A549 (cell line): ENCODE data around the gene EYA2. TPM values are rescaled to one million over a fixed set of nuclear protein-coding genes. Genes with fewer than 3 reads are reported as not detected.

Experiments used
- ATAC-seq, 2 experiments: fragments of 200-7000 bp in 1 of 2; fragments of >200 bp in 1 of 2; cut with Nextera tagmentation in 1 of 2; cut with Tn5 transposase in 1 of 2; 3 replicates each; pipeline versions ENCODE4 v1.8.0 to v1.9.1; 2018 to 2020; ENCODE audit warnings: mild to moderate bottlenecking in 1 of 2, moderate library complexity in 1 of 2
- CTCF ChIA-PET: fragments of 300-600 bp; sonication (Branson Sonifier 250); formaldehyde crosslinking; extraction: SDS; loops from one replicate; lab custom pipeline; 2021; ENCODE audit warnings: antibody characterized with exemption, inconsistent platforms; lab: Yijun Ruan, JAX
- POLR2A ChIA-PET: fragments of 350-600 bp; formaldehyde crosslinking; extraction: SDS; loops from one replicate; lab custom pipeline; 2021; ENCODE audit warnings: antibody characterized with exemption, inconsistent platforms; lab: Yijun Ruan, JAX
- DNase-seq, 2 experiments: peaks; one replicate each; pipeline versions ENCODE4 v3.0.0 to v3.0.0-alpha.2; 2011 to 2016; ENCODE audit warnings: low read depth in 1 of 2, low spot score in 1 of 2
- FAIRE-seq: peaks from 2 replicates; lab custom pipeline; 2011; peaks lifted over from hg19 to GRCh38; lab: Jason Lieb, UNC
- H3K27ac ChIP-seq, 2 experiments: fragments of >200 bp; sonication (Bioruptor Twin); formaldehyde crosslinking; 3 replicates each; pipeline ENCODE4 v1.5.1; 2016 to 2017
- H3K4me1 ChIP-seq: fragments of >200 bp; sonication (Bioruptor Twin); formaldehyde crosslinking; 3 replicates; pipeline ENCODE4 v1.6.1; 2016
- H3K4me2 ChIP-seq: fragments of >200 bp; sonication (Bioruptor Twin); formaldehyde crosslinking; 3 replicates; pipeline ENCODE4 v1.6.1; 2016
- H3K4me3 ChIP-seq: fragments of >200 bp; sonication (Bioruptor Twin); formaldehyde crosslinking; 3 replicates; pipeline ENCODE4 v1.5.1; 2016
- H3K9me3 ChIP-seq: fragments of >200 bp; sonication (Bioruptor Twin); formaldehyde crosslinking; 3 replicates; pipeline ENCODE4 v1.6.1; 2016
- BHLHE40 ChIP-seq: IDR thresholded peaks from 2 replicates; pipeline ENCODE4 v1.6.1; 2012; ENCODE audit warnings: low read depth, low read length, inconsistent platforms
- CBX2 ChIP-seq: fragments of 200-600 bp; sonication (generic); IDR thresholded peaks from 2 replicates; pipeline ENCODE4 v1.6.1; 2016; ENCODE audit warnings: low read depth, mild to moderate bottlenecking, borderline replicate concordance
- CHD2 ChIP-seq: fragments of 150-350 bp; IDR thresholded peaks from 2 replicates; pipeline ENCODE4 v1.6.1; 2014; ENCODE audit warnings: low read length; ENCODE audit not compliant: partially characterized antibody
- CTCF ChIP-seq: fragments of >200 bp; sonication (Bioruptor Twin); formaldehyde crosslinking; IDR thresholded peaks from 3 replicates; pipeline ENCODE4 v1.5.1; 2016
- EHF ChIP-seq: fragments of 250-450 bp; sonication (Bioruptor Pico); IDR thresholded peaks from 2 replicates; pipeline ENCODE4 v1.5.0; 2020; ENCODE audit warnings: mild to moderate bottlenecking
- EHMT2 ChIP-seq: fragments of 200-600 bp; sonication (generic); IDR thresholded peaks from 2 replicates; pipeline ENCODE4 v1.6.1; 2016; ENCODE audit warnings: antibody characterized with exemption, low read depth, mild to moderate bottlenecking, moderate library complexity
- HOXB13 ChIP-seq: fragments of 250-450 bp; sonication (Bioruptor Pico); IDR thresholded peaks from 2 replicates; pipeline ENCODE4 v1.5.0; 2020; ENCODE audit warnings: low read depth, mild to moderate bottlenecking, moderate library complexity
- HOXB5 ChIP-seq: fragments of 250-450 bp; sonication (Bioruptor Pico); IDR thresholded peaks from 2 replicates; pipeline ENCODE4 v1.5.0; 2020; ENCODE audit warnings: mild to moderate bottlenecking, moderate library complexity
- KDM5A ChIP-seq: fragments of 200-600 bp; sonication (generic); IDR thresholded peaks from 2 replicates; pipeline ENCODE4 v1.6.1; 2016; ENCODE audit warnings: antibody characterized with exemption, mild to moderate bottlenecking
- MAFK ChIP-seq: fragments of 450-650 bp; IDR thresholded peaks from 2 replicates; pipeline ENCODE4 v1.6.1; 2014; ENCODE audit not compliant: partially characterized antibody
- POLR2A ChIP-seq: IDR thresholded peaks from 2 replicates; pipeline ENCODE4 v1.6.1; 2012; ENCODE audit warnings: mild to moderate bottlenecking, low read length
- POLR2AphosphoS2 ChIP-seq: conservative IDR thresholded peaks from 2 replicates; pipeline ENCODE4 v1.6.1; 2012; ENCODE audit warnings: low read length, improper control_type of control experiment, inconsistent platforms
- RCOR1 ChIP-seq: fragments of 150-350 bp; IDR thresholded peaks from 2 replicates; pipeline ENCODE4 v1.6.1; 2014; ENCODE audit warnings: antibody characterized with exemption, low read length, low read depth
- RNF2 ChIP-seq: fragments of 200-600 bp; sonication (generic); IDR thresholded peaks from 2 replicates; pipeline ENCODE4 v1.6.1; 2016; ENCODE audit warnings: low read depth, mild to moderate bottlenecking, antibody characterized with exemption, moderate library complexity, borderline replicate concordance
- SREBF2 ChIP-seq: fragments of 450-650 bp; IDR thresholded peaks from 2 replicates; pipeline ENCODE4 v1.6.1; 2014; ENCODE audit warnings: mild to moderate bottlenecking, moderate library complexity
- TFCP2L1 ChIP-seq: fragments of 250-450 bp; sonication (Bioruptor Pico); IDR thresholded peaks from 2 replicates; pipeline ENCODE4 v1.5.0; 2021; ENCODE audit warnings: mild to moderate bottlenecking
- USF2 ChIP-seq: fragments of 450-650 bp; IDR thresholded peaks from 2 replicates; pipeline ENCODE4 v1.6.1; 2014; ENCODE audit warnings: antibody characterized with exemption
- ZC3H11A ChIP-seq: fragments of 450-650 bp; IDR thresholded peaks from 2 replicates; pipeline ENCODE4 v1.6.1; 2014; ENCODE audit warnings: antibody characterized with exemption, mild to moderate bottlenecking
- ZSCAN20 ChIP-seq: fragments of 250-450 bp; sonication (Bioruptor Pico); IDR thresholded peaks from 2 replicates; pipeline ENCODE4 v1.8.0; 2022; ENCODE audit warnings: mild to moderate bottlenecking, moderate library complexity
- WGBS: methylation state at CpG from one replicate; pipeline ENCODE4 v1.1.6; 2017; ENCODE audit errors: missing lambda C conversion rate; 5-methylcytosine and 5-hydroxymethylcytosine counted together
- polyA plus RNA-seq, 4 experiments: library from polyadenylated mRNA; depleted of rRNA in 3 of 4; stranded (reverse); fragments of >200 nt; fragmentation: RNase III in 1 of 4; extraction: RNeasy Plus Mini Kit Qiagen cat#74134 plus additional on column Dnase treatment in 1 of 4; gene quantifications; 2 replicates in 3 of 4; 3 replicates in 1 of 4; pipeline ENCODE4 v1.2.3, GENCODE V29; 2011 to 2017
- TF ChIP-seq, protein P1 (sequence below): fragments of 250-450 bp; sonication (Bioruptor Pico); IDR thresholded peaks from 2 replicates; pipeline ENCODE4 v1.5.0; 2021; ENCODE audit warnings: mild to moderate bottlenecking, moderate library complexity, borderline replicate concordance
- TF ChIP-seq, protein P2 (sequence below): fragments of 150-350 bp; IDR thresholded peaks from 2 replicates; pipeline ENCODE4 v1.6.1; 2014; ENCODE audit warnings: low read depth, mild to moderate bottlenecking, low read length
- TF ChIP-seq, protein P3 (sequence below): IDR thresholded peaks from 2 replicates; pipeline ENCODE4 v1.6.1; 2012; ENCODE audit warnings: low read depth, borderline replicate concordance

EYA2 gene
- polyA plus RNA-seq, 2 of the 4 experiments (the other 2 are of a cell fraction) = 4.5 to 4.6 TPM

GRCh38 chr20:47161411-47161810, 266.8 kb downstream of the EYA2 start (continued):
- TF ChIP-seq CBX2 = no peak
- no peak for TF ChIP-seq ZSCAN20 (CRISPR knock-in tag)
- TF ChIP-seq TFCP2L1 (CRISPR knock-in tag) = no peak
- TF ChIP-seq USF2 = no peak
- no peak for TF ChIP-seq POLR2AphosphoS2
- TF ChIP-seq EHF (CRISPR knock-in tag) = no peak
- TF ChIP-seq ZC3H11A = no peak
- TF ChIP-seq, protein P1, sequence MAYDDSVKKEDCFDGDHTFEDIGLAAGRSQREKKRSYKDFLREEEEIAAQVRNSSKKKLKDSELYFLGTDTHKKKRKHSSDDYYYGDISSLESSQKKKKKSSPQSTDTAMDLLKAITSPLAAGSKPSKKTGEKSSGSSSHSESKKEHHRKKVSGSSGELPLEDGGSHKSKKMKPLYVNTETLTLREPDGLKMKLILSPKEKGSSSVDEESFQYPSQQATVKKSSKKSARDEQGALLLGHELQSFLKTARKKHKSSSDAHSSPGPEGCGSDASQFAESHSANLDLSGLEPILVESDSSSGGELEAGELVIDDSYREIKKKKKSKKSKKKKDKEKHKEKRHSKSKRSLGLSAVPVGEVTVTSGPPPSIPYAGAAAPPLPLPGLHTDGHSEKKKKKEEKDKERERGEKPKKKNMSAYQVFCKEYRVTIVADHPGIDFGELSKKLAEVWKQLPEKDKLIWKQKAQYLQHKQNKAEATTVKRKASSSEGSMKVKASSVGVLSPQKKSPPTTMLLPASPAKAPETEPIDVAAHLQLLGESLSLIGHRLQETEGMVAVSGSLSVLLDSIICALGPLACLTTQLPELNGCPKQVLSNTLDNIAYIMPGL = no peak

DNA sequence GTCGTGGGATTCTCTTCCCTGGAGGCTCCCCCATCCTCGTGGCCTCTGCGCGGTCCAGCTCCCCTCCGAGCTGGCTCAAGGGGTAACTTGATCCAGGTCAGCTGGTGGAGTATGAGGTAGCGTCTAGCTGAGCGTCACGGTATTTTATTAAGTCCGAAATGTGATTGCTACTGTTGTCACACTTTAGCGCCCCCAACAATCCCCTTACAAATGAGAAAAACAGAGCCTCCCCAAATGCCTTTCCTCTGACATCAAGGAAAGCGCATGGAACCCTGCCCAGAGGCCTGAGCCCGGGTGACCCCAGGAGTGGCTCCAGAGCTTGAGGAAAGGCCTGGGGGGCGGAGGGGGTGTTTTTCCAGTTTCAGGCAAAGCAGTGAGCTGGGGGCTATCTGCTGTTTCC, 269.5 kb downstream of the EYA2 start:
- H3K27ac ChIP-seq = no peak overlapping the region
- ATAC-seq = no peak
- POLR2A ChIA-PET = no interaction called here
- TF ChIP-seq USF2 (no peak), KDM5A (no peak), RNF2 (no peak), MAFK (no peak), CTCF (no peak), CHD2 (no peak), HOXB5 (no peak), EHMT2 (no peak), RCOR1 (no peak), HOXB13 (CRISPR knock-in tag) (no peak), POLR2AphosphoS2 (no peak), BHLHE40 (no peak), SREBF2 (no peak), POLR2A (no peak)
- TF ChIP-seq, protein P2, sequence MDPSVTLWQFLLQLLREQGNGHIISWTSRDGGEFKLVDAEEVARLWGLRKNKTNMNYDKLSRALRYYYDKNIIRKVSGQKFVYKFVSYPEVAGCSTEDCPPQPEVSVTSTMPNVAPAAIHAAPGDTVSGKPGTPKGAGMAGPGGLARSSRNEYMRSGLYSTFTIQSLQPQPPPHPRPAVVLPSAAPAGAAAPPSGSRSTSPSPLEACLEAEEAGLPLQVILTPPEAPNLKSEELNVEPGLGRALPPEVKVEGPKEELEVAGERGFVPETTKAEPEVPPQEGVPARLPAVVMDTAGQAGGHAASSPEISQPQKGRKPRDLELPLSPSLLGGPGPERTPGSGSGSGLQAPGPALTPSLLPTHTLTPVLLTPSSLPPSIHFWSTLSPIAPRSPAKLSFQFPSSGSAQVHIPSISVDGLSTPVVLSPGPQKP = no peak
- TF ChIP-seq, protein P3, sequence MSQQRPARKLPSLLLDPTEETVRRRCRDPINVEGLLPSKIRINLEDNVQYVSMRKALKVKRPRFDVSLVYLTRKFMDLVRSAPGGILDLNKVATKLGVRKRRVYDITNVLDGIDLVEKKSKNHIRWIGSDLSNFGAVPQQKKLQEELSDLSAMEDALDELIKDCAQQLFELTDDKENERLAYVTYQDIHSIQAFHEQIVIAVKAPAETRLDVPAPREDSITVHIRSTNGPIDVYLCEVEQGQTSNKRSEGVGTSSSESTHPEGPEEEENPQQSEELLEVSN = no peak
- H3K4me3 ChIP-seq = no peak overlapping the region
- no peak for DNase-seq
- CTCF ChIA-PET = interaction anchor here (1.6 kb wide), 1 partner anchor 16 kb away, joined by 6 read pairs; no protein-coding TSS in a partner anchor
- 85% methylated on average over 13 of the region's 13 CpGs for WGBS
- no peak overlapping the region for H3K4me2 ChIP-seq
- H3K9me3 ChIP-seq = no peaks in the 10 kb centered on the region; the same call in 2 of the 3 replicates
- FAIRE-seq = no peak
- 0 out of 3 replicates have a peak, but pooled peaks cover 3% of the 10 kb centered on the region for H3K4me1 ChIP-seq
